Measurements from ENCODE around the gene TRIML1.

- TF ChIP-seq POLR2A (IDR thresholded peaks at IDR 0.05; ENCODE audit: low read depth, low read length) (no peak), TAF1 (IDR thresholded peaks at IDR 0.05; ENCODE audit: low read depth, low read length) (no peak), POLR2AphosphoS5 (IDR thresholded peaks at IDR 0.05; ENCODE audit: low read depth, low read length) (no peak), SPI1 (IDR thresholded peaks at IDR 0.05; ENCODE audit: low read depth, low read length) (no peak)
Measured at GRCh38 chr4:188190461-188190860, 51.2 kb downstream of the TRIML1 start.
